ENCODE data around the gene SHB. TPM values are rescaled to one million over a fixed set of nuclear protein-coding genes. Genes with fewer than 3 reads are reported as not detected.

The SHB gene
- total and polyA plus RNA-seq, 7 donors: 4.0 to 30.7 (median 8.6) TPM

GRCh38 chr9:37994639-37995347, 74.2 kb downstream of the SHB start:
- Histone ChIP-seq H3K36me3 (ENCODE audit: insufficient read depth in 1 of 2, low read depth in 1 of 2) (no peaks in the 10 kb centered on the region), H3K9me3 (no peaks in the 10 kb centered on the region), H3K27ac (peak overlapping the region; percentile 73), H3K4me1 (peaks cover 26% of the 10 kb centered on the region), H3K4me3 (peak overlapping the region; percentile 29), H3K27me3 (ENCODE audit: insufficient read depth in 3 of 3, low read length in 2 of 3) (no peaks in the 10 kb centered on the region)
- 13 to 23% (median 15%) methylated on average over 15 of the region's 15 CpGs for WGBS, 3 donors
- ATAC-seq: peak; percentile 97 to 99 (median 98)
- TF ChIP-seq, protein P1, sequence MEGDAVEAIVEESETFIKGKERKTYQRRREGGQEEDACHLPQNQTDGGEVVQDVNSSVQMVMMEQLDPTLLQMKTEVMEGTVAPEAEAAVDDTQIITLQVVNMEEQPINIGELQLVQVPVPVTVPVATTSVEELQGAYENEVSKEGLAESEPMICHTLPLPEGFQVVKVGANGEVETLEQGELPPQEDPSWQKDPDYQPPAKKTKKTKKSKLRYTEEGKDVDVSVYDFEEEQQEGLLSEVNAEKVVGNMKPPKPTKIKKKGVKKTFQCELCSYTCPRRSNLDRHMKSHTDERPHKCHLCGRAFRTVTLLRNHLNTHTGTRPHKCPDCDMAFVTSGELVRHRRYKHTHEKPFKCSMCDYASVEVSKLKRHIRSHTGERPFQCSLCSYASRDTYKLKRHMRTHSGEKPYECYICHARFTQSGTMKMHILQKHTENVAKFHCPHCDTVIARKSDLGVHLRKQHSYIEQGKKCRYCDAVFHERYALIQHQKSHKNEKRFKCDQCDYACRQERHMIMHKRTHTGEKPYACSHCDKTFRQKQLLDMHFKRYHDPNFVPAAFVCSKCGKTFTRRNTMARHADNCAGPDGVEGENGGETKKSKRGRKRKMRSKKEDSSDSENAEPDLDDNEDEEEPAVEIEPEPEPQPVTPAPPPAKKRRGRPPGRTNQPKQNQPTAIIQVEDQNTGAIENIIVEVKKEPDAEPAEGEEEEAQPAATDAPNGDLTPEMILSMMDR (IDR thresholded peaks at IDR 0.05): no peak
- intact Hi-C loops (cut with DNase I): no loop called here
- peak; percentile 86 to 93 for DNase-seq

DNA sequence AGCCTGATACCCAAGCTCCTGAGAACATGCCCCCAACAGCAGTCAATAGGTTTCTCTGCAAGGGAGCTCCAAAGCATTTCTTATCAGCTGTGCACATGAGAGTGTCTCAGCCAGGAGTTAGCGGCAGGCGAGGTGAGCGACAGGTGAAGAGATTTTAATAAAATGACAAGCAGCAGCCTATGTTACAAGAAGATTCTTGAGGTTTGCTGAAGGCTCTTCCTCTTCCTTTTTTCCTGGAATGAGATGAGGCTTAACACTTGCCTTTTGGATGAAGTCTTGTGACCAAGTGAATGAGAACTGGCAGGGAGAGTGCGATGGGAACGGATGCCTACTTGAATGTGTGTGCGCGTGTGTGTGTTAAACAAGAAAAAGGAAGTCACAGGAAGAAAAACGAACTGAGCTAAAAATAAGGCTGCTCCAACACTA, 76.1 kb downstream of the SHB start:
- 66 to 71% (median 68%) methylated on average over 8 of the region's 8 CpGs for WGBS, 3 donors
- intact Hi-C loops (cut with DNase I): no loop called here

DNA sequence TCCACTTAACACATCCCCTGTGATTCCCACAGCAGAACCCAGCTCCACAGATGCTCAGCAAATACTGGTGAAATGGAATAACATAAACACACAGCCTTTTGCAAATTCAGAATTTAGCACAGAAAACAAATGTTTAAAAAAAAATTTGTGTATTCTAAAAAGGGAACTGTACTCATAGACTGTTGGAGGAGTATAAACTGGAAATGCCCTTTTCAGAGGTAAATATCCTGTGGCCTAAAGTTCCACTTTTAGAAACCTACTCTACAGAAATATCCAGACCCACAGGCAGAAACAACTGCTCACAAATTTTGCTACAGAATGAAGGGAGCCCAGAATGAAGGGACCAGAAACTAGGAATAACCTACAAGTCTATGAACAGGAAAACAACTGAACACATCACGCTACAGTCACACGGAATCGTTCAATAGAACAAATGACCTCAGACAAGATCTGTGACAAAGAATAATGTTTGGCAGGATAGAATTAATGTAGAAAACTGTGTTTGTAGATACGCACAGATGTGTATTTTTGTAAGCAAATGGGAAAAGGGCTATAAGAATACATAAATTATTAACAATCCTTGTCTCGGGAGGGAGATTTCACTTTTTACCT, 78.5 kb downstream of the SHB start:
- Histone ChIP-seq H3K36me3 (ENCODE audit: insufficient read depth in 1 of 2, low read depth in 1 of 2) (no peaks in the 10 kb centered on the region), H3K4me3 (no peak overlapping the region), H3K27ac (no peak overlapping the region), H3K9me3 (no peaks in the 10 kb centered on the region), H3K4me1 (peaks cover 23% of the 10 kb centered on the region), H3K27me3 (ENCODE audit: insufficient read depth in 3 of 3, low read length in 2 of 3) (no peaks in the 10 kb centered on the region)
- TF ChIP-seq, protein P1 (IDR thresholded peaks at IDR 0.05): no peak
- DNase-seq (no peak), ATAC-seq (no peak)
- intact Hi-C loops (cut with DNase I): no loop called here
- 70 to 77% (median 71%) methylated on average over 5 of the region's 5 CpGs for WGBS, 3 donors

More for the DNA sequence above, 76.1 kb downstream of the SHB start:
- H3K9me3 ChIP-seq: no peaks in the 10 kb centered on the region
- ATAC-seq (no peak), DNase-seq (no peak)
- no peak overlapping the region for H3K27ac ChIP-seq
- TF ChIP-seq, protein P1 (IDR thresholded peaks at IDR 0.05): no peak
- no peaks in the 10 kb centered on the region for H3K27me3 ChIP-seq (ENCODE audit: insufficient read depth in 3 of 3, low read length in 2 of 3)
- H3K36me3 ChIP-seq (ENCODE audit: insufficient read depth in 1 of 2, low read depth in 1 of 2): no peaks in the 10 kb centered on the region
- H3K4me3 ChIP-seq: no peak overlapping the region
- peaks cover 26% of the 10 kb centered on the region for H3K4me1 ChIP-seq

GRCh38 chr9:37989701-37990100, 79.3 kb downstream of the SHB start:
- no peak for DNase-seq
- WGBS, 3 donors: 80 to 86% (median 82%) methylated on average over 5 of the region's 5 CpGs
- ATAC-seq: no peak
- Histone ChIP-seq H3K4me3 (no peak overlapping the region), H3K27ac (no peak overlapping the region), H3K27me3 (ENCODE audit: insufficient read depth in 3 of 3, low read length in 2 of 3) (no peaks in the 10 kb centered on the region), H3K36me3 (ENCODE audit: insufficient read depth in 1 of 2, low read depth in 1 of 2) (no peaks in the 10 kb centered on the region), H3K4me1 (peaks cover 24% of the 10 kb centered on the region), H3K9me3 (no peaks in the 10 kb centered on the region)
- TF ChIP-seq, protein P1 (IDR thresholded peaks at IDR 0.05): no peak
- intact Hi-C loops (cut with DNase I): no loop called here

Data from psoas muscle (tissue), 8 donors.